ENCODE measurements around the gene ITGA5. TPM values are rescaled to one million over a fixed set of nuclear protein-coding genes. Genes with fewer than 3 reads are reported as not detected.

ITGA5 gene
- 794 and 1,056 TPM in 2 replicates for total RNA-seq (2012; rRNA removed)

GRCh38 chr12:54419088-54419887 lies at the start of gene ITGA5:
ITGA5 (minus strand) TSS chr12:54419266; CDS start chr12:54419198, 68 bp downstream.
- no peaks in the 10 kb centered on the region for H3K27me3 ChIP-seq (ENCODE audit: control insufficient read depth, insufficient read depth, low read length)
- H3K36me3 ChIP-seq (ENCODE audit: insufficient read depth, low read length) = peaks cover 20% of the 10 kb centered on the region
- peak within 1 kb of the TSS; percentile 95 for H3K9ac ChIP-seq (ENCODE audit: low read depth, low read length)
- no peaks in the 10 kb centered on the region for H3K9me3 ChIP-seq (replicated peaks; ENCODE audit: low read length)
- H3K4me1 ChIP-seq (ENCODE audit: control insufficient read depth, insufficient read depth, low read length) = peaks cover 72% of the 10 kb centered on the region
- H3K4me2 ChIP-seq (ENCODE audit: low read length) = peak within 1 kb of the TSS; percentile 98
- peak within 1 kb of the TSS; percentile 95 for H3K4me3 ChIP-seq (ENCODE audit: low read length)

- no peak overlapping the region for H3K4me3 ChIP-seq (ENCODE audit: low read length)
- H3K4me2 ChIP-seq (ENCODE audit: low read length) = no peak overlapping the region
- H3K27me3 ChIP-seq (ENCODE audit: control insufficient read depth, insufficient read depth, low read length) = peaks cover 22% of the 10 kb centered on the region
- no peak overlapping the region for H3K9ac ChIP-seq (ENCODE audit: low read depth, low read length)
- H3K36me3 ChIP-seq (ENCODE audit: insufficient read depth, low read length) = no peaks in the 10 kb centered on the region
- no peaks in the 10 kb centered on the region for H3K9me3 ChIP-seq (replicated peaks; ENCODE audit: low read length)
- peaks cover 14% of the 10 kb centered on the region for H3K4me1 ChIP-seq (ENCODE audit: control insufficient read depth, insufficient read depth, low read length)
Measured at GRCh38 chr12:54465857-54466523, 46.9 kb upstream of the ITGA5 start.

- Histone ChIP-seq H3K27me3 (ENCODE audit: control insufficient read depth, insufficient read depth, low read length) (peaks cover 29% of the 10 kb centered on the region), H3K9ac (ENCODE audit: low read depth, low read length) (no peak overlapping the region), H3K4me3 (ENCODE audit: low read length) (no peak overlapping the region), H3K9me3 (replicated peaks; ENCODE audit: low read length) (no peaks in the 10 kb centered on the region), H3K36me3 (ENCODE audit: insufficient read depth, low read length) (no peaks in the 10 kb centered on the region), H3K4me2 (ENCODE audit: low read length) (peak overlapping the region; percentile 28), H3K4me1 (ENCODE audit: control insufficient read depth, insufficient read depth, low read length) (peaks cover 18% of the 10 kb centered on the region)
Measured at GRCh38 chr12:54463484-54463883, 44.4 kb upstream of the ITGA5 start.

GRCh38 chr12:54463034-54463433 lies 44.0 kb upstream of the ITGA5 start:
- Histone ChIP-seq H3K9me3 (replicated peaks; ENCODE audit: low read length) (no peaks in the 10 kb centered on the region), H3K4me3 (ENCODE audit: low read length) (no peak overlapping the region), H3K36me3 (ENCODE audit: insufficient read depth, low read length) (no peaks in the 10 kb centered on the region), H3K4me1 (ENCODE audit: control insufficient read depth, insufficient read depth, low read length) (peaks cover 18% of the 10 kb centered on the region), H3K4me2 (ENCODE audit: low read length) (peak overlapping the region; percentile 28), H3K9ac (ENCODE audit: low read depth, low read length) (no peak overlapping the region), H3K27me3 (ENCODE audit: control insufficient read depth, insufficient read depth, low read length) (peaks cover 29% of the 10 kb centered on the region)

GRCh38 chr12:54460317-54460923 lies 41.4 kb upstream of the ITGA5 start:
- no peaks in the 10 kb centered on the region for H3K36me3 ChIP-seq (ENCODE audit: insufficient read depth, low read length)
- no peaks in the 10 kb centered on the region for H3K9me3 ChIP-seq (replicated peaks; ENCODE audit: low read length)
- H3K4me1 ChIP-seq (ENCODE audit: control insufficient read depth, insufficient read depth, low read length) = peaks cover 29% of the 10 kb centered on the region
- no peak overlapping the region for H3K9ac ChIP-seq (ENCODE audit: low read depth, low read length)
- H3K4me3 ChIP-seq (ENCODE audit: low read length) = no peak overlapping the region
- H3K4me2 ChIP-seq (ENCODE audit: low read length) = no peak overlapping the region
- peaks cover 22% of the 10 kb centered on the region for H3K27me3 ChIP-seq (ENCODE audit: control insufficient read depth, insufficient read depth, low read length)

GRCh38 chr12:54459355-54459754 lies 40.3 kb upstream of the ITGA5 start:
- H3K4me2 ChIP-seq (ENCODE audit: low read length) = no peak overlapping the region
- H3K36me3 ChIP-seq (ENCODE audit: insufficient read depth, low read length) = no peaks in the 10 kb centered on the region
- H3K4me3 ChIP-seq (ENCODE audit: low read length) = no peak overlapping the region
- peaks cover 28% of the 10 kb centered on the region for H3K4me1 ChIP-seq (ENCODE audit: control insufficient read depth, insufficient read depth, low read length)
- no peaks in the 10 kb centered on the region for H3K9me3 ChIP-seq (replicated peaks; ENCODE audit: low read length)
- H3K9ac ChIP-seq (ENCODE audit: low read depth, low read length) = no peak overlapping the region
- H3K27me3 ChIP-seq (ENCODE audit: control insufficient read depth, insufficient read depth, low read length) = peaks cover 19% of the 10 kb centered on the region

GRCh38 chr12:54455760-54456469 lies 36.8 kb upstream of the ITGA5 start:
- no peak overlapping the region for H3K4me2 ChIP-seq (ENCODE audit: low read length)
- peaks cover 7% of the 10 kb centered on the region for H3K27me3 ChIP-seq (ENCODE audit: control insufficient read depth, insufficient read depth, low read length)
- H3K4me3 ChIP-seq (ENCODE audit: low read length) = no peak overlapping the region
- no peaks in the 10 kb centered on the region for H3K36me3 ChIP-seq (ENCODE audit: insufficient read depth, low read length)
- H3K9ac ChIP-seq (ENCODE audit: low read depth, low read length) = no peak overlapping the region
- H3K9me3 ChIP-seq (replicated peaks; ENCODE audit: low read length) = no peaks in the 10 kb centered on the region
- H3K4me1 ChIP-seq (ENCODE audit: control insufficient read depth, insufficient read depth, low read length) = peaks cover 16% of the 10 kb centered on the region

- Histone ChIP-seq H3K36me3 (ENCODE audit: insufficient read depth, low read length) (no peaks in the 10 kb centered on the region), H3K9me3 (replicated peaks; ENCODE audit: low read length) (no peaks in the 10 kb centered on the region), H3K4me3 (ENCODE audit: low read length) (no peak overlapping the region), H3K27me3 (ENCODE audit: control insufficient read depth, insufficient read depth, low read length) (no peaks in the 10 kb centered on the region), H3K9ac (ENCODE audit: low read depth, low read length) (no peak overlapping the region), H3K4me1 (ENCODE audit: control insufficient read depth, insufficient read depth, low read length) (peaks cover 11% of the 10 kb centered on the region), H3K4me2 (ENCODE audit: low read length) (no peak overlapping the region)
Measured at GRCh38 chr12:54452628-54453027, 33.6 kb upstream of the ITGA5 start.

- H3K9me3 ChIP-seq (replicated peaks; ENCODE audit: low read length) = no peaks in the 10 kb centered on the region
- H3K36me3 ChIP-seq (ENCODE audit: insufficient read depth, low read length) = no peaks in the 10 kb centered on the region
- no peak overlapping the region for H3K4me2 ChIP-seq (ENCODE audit: low read length)
- no peak overlapping the region for H3K9ac ChIP-seq (ENCODE audit: low read depth, low read length)
- H3K4me1 ChIP-seq (ENCODE audit: control insufficient read depth, insufficient read depth, low read length) = no peaks in the 10 kb centered on the region
- no peaks in the 10 kb centered on the region for H3K27me3 ChIP-seq (ENCODE audit: control insufficient read depth, insufficient read depth, low read length)
- H3K4me3 ChIP-seq (ENCODE audit: low read length) = no peak overlapping the region
Measured at GRCh38 chr12:54448344-54448743, 29.3 kb upstream of the ITGA5 start.

- Histone ChIP-seq H3K9me3 (replicated peaks; ENCODE audit: low read length) (no peaks in the 10 kb centered on the region), H3K4me2 (ENCODE audit: low read length) (no peak overlapping the region), H3K4me3 (ENCODE audit: low read length) (no peak overlapping the region), H3K36me3 (ENCODE audit: insufficient read depth, low read length) (no peaks in the 10 kb centered on the region), H3K4me1 (ENCODE audit: control insufficient read depth, insufficient read depth, low read length) (no peaks in the 10 kb centered on the region), H3K27me3 (ENCODE audit: control insufficient read depth, insufficient read depth, low read length) (no peaks in the 10 kb centered on the region), H3K9ac (ENCODE audit: low read depth, low read length) (no peak overlapping the region)
Measured at GRCh38 chr12:54447917-54448316, 28.9 kb upstream of the ITGA5 start.

GRCh38 chr12:54444206-54444605 lies 25.1 kb upstream of the ITGA5 start:
- Histone ChIP-seq H3K27me3 (ENCODE audit: control insufficient read depth, insufficient read depth, low read length) (no peaks in the 10 kb centered on the region), H3K9ac (ENCODE audit: low read depth, low read length) (no peak overlapping the region), H3K9me3 (replicated peaks; ENCODE audit: low read length) (no peaks in the 10 kb centered on the region), H3K36me3 (ENCODE audit: insufficient read depth, low read length) (no peaks in the 10 kb centered on the region), H3K4me2 (ENCODE audit: low read length) (no peak overlapping the region), H3K4me3 (ENCODE audit: low read length) (no peak overlapping the region), H3K4me1 (ENCODE audit: control insufficient read depth, insufficient read depth, low read length) (peaks cover 3% of the 10 kb centered on the region)

Measured in skeletal muscle satellite cell (primary cell).